Keratinocyte (primary cell): Measurements from ENCODE around the gene CCDC158. TPM values are rescaled to one million over a fixed set of nuclear protein-coding genes. Genes with fewer than 3 reads are reported as not detected.

ENCODE experiments used
- DNase-seq: peaks from one replicate; pipeline ENCODE4 v3.0.0-alpha.2; 2011; ENCODE audit warnings: low read depth, missing footprints, low spot score
- FAIRE-seq: peaks from 2 replicates; lab custom pipeline; 2011; peaks lifted over from hg19 to GRCh38; lab: Jason Lieb, UNC
- H2AFZ ChIP-seq: 2 replicates; pipeline ENCODE4 v1.6.0; 2012; ENCODE audit warnings: low read length, control low read depth, inconsistent platforms; ENCODE audit not compliant: control insufficient read depth
- H3K27ac ChIP-seq: 2 replicates; pipeline ENCODE4 v1.5.1; 2011; ENCODE audit warnings: low read length; ENCODE audit not compliant: control insufficient read depth, insufficient read depth
- H3K27me3 ChIP-seq: 3 replicates; pipeline ENCODE4 v1.6.0; 2011; ENCODE audit warnings: low read length; ENCODE audit not compliant: control insufficient read depth, insufficient read depth; ENCODE audit errors: extremely low read depth
- H3K36me3 ChIP-seq, 2 experiments: 2 replicates in 1 of 2; 3 replicates in 1 of 2; pipeline ENCODE4 v1.5.1; 2011; ENCODE audit warnings: low read length in 2 of 2, mild to moderate bottlenecking in 1 of 2; ENCODE audit not compliant: control insufficient read depth in 2 of 2, insufficient read depth in 2 of 2; ENCODE audit errors: extremely low read depth in 1 of 2
- H3K4me1 ChIP-seq: 3 replicates; pipeline ENCODE4 v1.5.1; 2011; ENCODE audit warnings: low read length; ENCODE audit not compliant: control insufficient read depth, insufficient read depth; ENCODE audit errors: extremely low read depth
- H3K4me2 ChIP-seq: 3 replicates; pipeline ENCODE4 v1.6.0; 2011; ENCODE audit warnings: low read depth, low read length; ENCODE audit not compliant: control insufficient read depth, insufficient read depth; ENCODE audit errors: extremely low read depth
- H3K4me3 ChIP-seq, 3 experiments: fragments of 200-600 bp in 1 of 3; sonication (generic) in 1 of 3; 2 replicates in 2 of 3; 3 replicates in 1 of 3; pipeline ENCODE4 v1.5.1; 2011 to 2016; ENCODE audit warnings: low read length in 3 of 3, mild to moderate bottlenecking in 3 of 3, control low read depth in 2 of 3, inconsistent platforms in 1 of 3, low read depth in 1 of 3, mixed read lengths in 1 of 3, mixed run types in 1 of 3, moderate library complexity in 1 of 3; ENCODE audit not compliant: control insufficient read depth in 2 of 3, insufficient read depth in 2 of 3; ENCODE audit errors: extremely low read depth in 1 of 3
- H3K79me2 ChIP-seq: 2 replicates; pipeline ENCODE4 v1.6.0; 2012; ENCODE audit warnings: low read length; ENCODE audit not compliant: control insufficient read depth, insufficient read depth
- H3K9ac ChIP-seq: 3 replicates; pipeline ENCODE4 v1.6.0; 2011; ENCODE audit warnings: low read length; ENCODE audit not compliant: control insufficient read depth, insufficient read depth; ENCODE audit errors: extremely low read depth
- H3K9me1 ChIP-seq: 3 replicates; pipeline ENCODE4 v1.6.0; 2011; ENCODE audit warnings: low read length; ENCODE audit not compliant: control insufficient read depth, insufficient read depth; ENCODE audit errors: extremely low read depth
- H3K9me3 ChIP-seq: 2 replicates; pipeline ENCODE4 v1.5.1; 2012; ENCODE audit warnings: low read depth, low read length; ENCODE audit not compliant: control insufficient read depth
- H4K20me1 ChIP-seq: 3 replicates; pipeline ENCODE4 v1.6.0; 2011; ENCODE audit warnings: low read length; ENCODE audit not compliant: control insufficient read depth, insufficient read depth; ENCODE audit errors: extremely low read depth
- EZH2 ChIP-seq: IDR thresholded peaks from one replicate; pipeline ENCODE4 v1.6.1; 2012; ENCODE audit warnings: inconsistent platforms, mild to moderate bottlenecking, low read length, moderate library complexity
- dilution Hi-C: fragments of 300-500 bp; cut with MboI; formaldehyde crosslinking; loops from one replicate; pipeline ENCODE4 v1.7.0; 2020; ENCODE audit warnings: low sequenced_read_pairs; ENCODE audit not compliant: extremely low pct_ligation_motif_present
- polyA plus RNA-seq, 5 experiments: library from polyadenylated mRNA; depleted of rRNA in 3 of 5; stranded (reverse) in 3 of 5; stranded (forward) in 1 of 5; unstranded in 1 of 5; fragments of >200 nt; gene quantifications; 1 replicate in 1 of 5; 2 replicates in 3 of 5; 3 replicates in 1 of 5; pipeline versions ENCODE4 v1.2.1 to v1.2.3, GENCODE V29; 2011 to 2012; ENCODE audit warnings: missing spikeins in 2 of 5, low read depth in 1 of 5, low replicate concordance in 1 of 5
- TF ChIP-seq, protein P1 (sequence below), 3 experiments: IDR thresholded peaks in 1 of 3; conservative IDR thresholded peaks in 1 of 3; optimal IDR thresholded peaks in 1 of 3; 2 replicates in 2 of 3; 3 replicates in 1 of 3; pipeline versions ENCODE3 to v1.5.1; 2011; ENCODE audit warnings: low read length in 3 of 3, mild to moderate bottlenecking in 3 of 3, moderate library complexity in 2 of 3, control low read depth in 1 of 3, inconsistent platforms in 1 of 3; ENCODE audit not compliant: insufficient read depth in 2 of 3; ENCODE audit errors: extremely low read depth in 1 of 3

Gene CCDC158
- polyA plus RNA-seq, 1 donor (not counting 4 experiments of a cell fraction or from before 2014, with no cell fraction given): not detected

DNA sequence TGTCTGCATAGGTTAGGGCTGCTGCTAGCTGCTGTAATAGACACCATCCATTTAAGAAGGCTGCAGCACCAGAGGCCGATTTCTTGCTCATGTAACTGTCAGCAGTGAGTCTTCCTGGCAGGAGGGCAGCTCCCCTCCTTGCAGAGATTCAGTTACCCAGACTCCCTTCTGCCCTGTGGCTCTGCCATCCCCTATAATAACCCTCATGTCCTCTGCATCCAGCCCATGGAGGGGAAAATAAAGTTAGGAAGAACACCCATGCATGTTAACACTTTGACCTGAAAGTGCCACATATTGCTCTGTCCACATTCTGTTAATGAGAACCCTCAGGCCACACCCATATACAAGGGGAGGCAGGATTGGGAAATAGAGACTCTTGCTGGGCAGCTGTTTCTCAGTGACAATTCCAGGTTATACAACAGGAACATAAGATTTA lies 109.0 kb downstream of the CCDC158 start:
- H3K9me1 ChIP-seq: no peaks in the 10 kb centered on the region
- H3K4me1 ChIP-seq: no peaks in the 10 kb centered on the region
- no peaks in the 10 kb centered on the region for H3K79me2 ChIP-seq
- H2AFZ ChIP-seq: no peak overlapping the region
- no peak overlapping the region for H3K4me3 ChIP-seq
- no peak for TF ChIP-seq EZH2
- TF ChIP-seq, protein P1, sequence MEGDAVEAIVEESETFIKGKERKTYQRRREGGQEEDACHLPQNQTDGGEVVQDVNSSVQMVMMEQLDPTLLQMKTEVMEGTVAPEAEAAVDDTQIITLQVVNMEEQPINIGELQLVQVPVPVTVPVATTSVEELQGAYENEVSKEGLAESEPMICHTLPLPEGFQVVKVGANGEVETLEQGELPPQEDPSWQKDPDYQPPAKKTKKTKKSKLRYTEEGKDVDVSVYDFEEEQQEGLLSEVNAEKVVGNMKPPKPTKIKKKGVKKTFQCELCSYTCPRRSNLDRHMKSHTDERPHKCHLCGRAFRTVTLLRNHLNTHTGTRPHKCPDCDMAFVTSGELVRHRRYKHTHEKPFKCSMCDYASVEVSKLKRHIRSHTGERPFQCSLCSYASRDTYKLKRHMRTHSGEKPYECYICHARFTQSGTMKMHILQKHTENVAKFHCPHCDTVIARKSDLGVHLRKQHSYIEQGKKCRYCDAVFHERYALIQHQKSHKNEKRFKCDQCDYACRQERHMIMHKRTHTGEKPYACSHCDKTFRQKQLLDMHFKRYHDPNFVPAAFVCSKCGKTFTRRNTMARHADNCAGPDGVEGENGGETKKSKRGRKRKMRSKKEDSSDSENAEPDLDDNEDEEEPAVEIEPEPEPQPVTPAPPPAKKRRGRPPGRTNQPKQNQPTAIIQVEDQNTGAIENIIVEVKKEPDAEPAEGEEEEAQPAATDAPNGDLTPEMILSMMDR (optimal IDR thresholded peaks at IDR 0.05 in 1 of 3, IDR thresholded peaks at IDR 0.05 in 1 of 3, conservative IDR thresholded peaks at IDR 0.05 in 1 of 3; ENCODE audit: extremely low read depth in 1 of 3, insufficient read depth in 2 of 3, low read length in 3 of 3): no peak
- H3K9ac ChIP-seq: no peak overlapping the region
- peaks cover 0 to 7% of the 10 kb centered on the region in 2 experiments for H3K36me3 ChIP-seq
- H4K20me1 ChIP-seq: no peaks in the 10 kb centered on the region
- no peak for FAIRE-seq
- no peaks in the 10 kb centered on the region for H3K27me3 ChIP-seq
- no peak overlapping the region for H3K27ac ChIP-seq
- no peak for DNase-seq
- no peaks in the 10 kb centered on the region for H3K9me3 ChIP-seq
- dilution Hi-C loops: no loop called here
- no peak overlapping the region for H3K4me2 ChIP-seq

GRCh38 chr4:76310683-76311082 lies 110.3 kb downstream of the CCDC158 start:
- no peak for FAIRE-seq

GRCh38 chr4:76309939-76310550 lies 110.9 kb downstream of the CCDC158 start:
- Histone ChIP-seq H3K9ac (no peak overlapping the region), H3K4me1 (no peaks in the 10 kb centered on the region), H3K79me2 (no peaks in the 10 kb centered on the region), H3K36me3 (peaks cover 0 to 7% of the 10 kb centered on the region in 2 experiments), H3K27ac (no peak overlapping the region), H3K9me1 (no peaks in the 10 kb centered on the region), H3K4me2 (no peak overlapping the region), H3K9me3 (no peaks in the 10 kb centered on the region), H3K27me3 (no peaks in the 10 kb centered on the region), H2AFZ (no peak overlapping the region), H3K4me3 (no peak overlapping the region), H4K20me1 (no peaks in the 10 kb centered on the region)
- no peak for TF ChIP-seq EZH2
- TF ChIP-seq, protein P1 (optimal IDR thresholded peaks at IDR 0.05 in 1 of 3, IDR thresholded peaks at IDR 0.05 in 1 of 3, conservative IDR thresholded peaks at IDR 0.05 in 1 of 3; ENCODE audit: extremely low read depth in 1 of 3, insufficient read depth in 2 of 3, low read length in 3 of 3): no peak
- no peak for DNase-seq
- dilution Hi-C loops: no loop called here
- no peak for FAIRE-seq

More at GRCh38 chr4:76310683-76311082, 110.3 kb downstream of the CCDC158 start:
- Histone ChIP-seq H3K27me3 (no peaks in the 10 kb centered on the region), H3K4me2 (no peak overlapping the region), H3K9me1 (no peaks in the 10 kb centered on the region), H3K9ac (no peak overlapping the region), H2AFZ (no peak overlapping the region), H3K9me3 (no peaks in the 10 kb centered on the region), H3K27ac (no peak overlapping the region), H4K20me1 (no peaks in the 10 kb centered on the region), H3K79me2 (no peaks in the 10 kb centered on the region), H3K4me3 (no peak overlapping the region), H3K36me3 (peaks cover 0 to 7% of the 10 kb centered on the region in 2 experiments), H3K4me1 (no peaks in the 10 kb centered on the region)
- TF ChIP-seq EZH2: no peak
- dilution Hi-C loops: no loop called here
- no peak for DNase-seq
